Stimulated activated CD8-positive, alpha-beta memory T cell treated with anti-CD3 and anti-CD28 coated beads, Interleukin-12 subunit alpha, Interleukin-12 subunit beta, amount 100 ng/mL, for 4 hours (primary cell): Measurements from ENCODE around the gene TRAPPC2L.

Source experiments
- DNase-seq: peaks from one replicate; pipeline ENCODE4 v3.0.0-alpha.2; 2020; ENCODE audit warnings: low read depth

The TRAPPC2L gene

DNA sequence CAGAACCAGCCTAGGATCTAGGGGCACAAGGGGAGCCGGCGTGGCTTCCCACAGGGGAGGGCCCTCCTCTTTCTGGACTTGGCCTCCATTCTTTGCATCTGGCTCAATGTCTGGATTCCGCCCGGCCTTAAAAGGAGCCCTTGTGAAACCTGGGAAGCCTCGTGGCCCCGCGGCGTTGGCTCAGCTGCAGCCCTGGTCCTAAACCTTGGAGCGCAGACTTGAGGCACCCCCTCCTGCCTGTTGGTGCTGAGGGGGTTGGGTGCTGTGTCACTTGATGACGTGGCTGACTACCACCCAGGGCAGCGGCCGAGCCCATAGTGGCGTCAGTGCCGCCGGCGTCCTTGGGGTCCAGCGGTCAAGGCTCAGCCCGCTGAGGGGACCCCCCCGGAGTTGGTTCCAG lies 4.4 kb downstream of the TRAPPC2L start:
- no peak for DNase-seq

- DNase-seq: no peak
Measured at GRCh38 chr16:88862968-88863367, 6.0 kb downstream of the TRAPPC2L start.

DNA sequence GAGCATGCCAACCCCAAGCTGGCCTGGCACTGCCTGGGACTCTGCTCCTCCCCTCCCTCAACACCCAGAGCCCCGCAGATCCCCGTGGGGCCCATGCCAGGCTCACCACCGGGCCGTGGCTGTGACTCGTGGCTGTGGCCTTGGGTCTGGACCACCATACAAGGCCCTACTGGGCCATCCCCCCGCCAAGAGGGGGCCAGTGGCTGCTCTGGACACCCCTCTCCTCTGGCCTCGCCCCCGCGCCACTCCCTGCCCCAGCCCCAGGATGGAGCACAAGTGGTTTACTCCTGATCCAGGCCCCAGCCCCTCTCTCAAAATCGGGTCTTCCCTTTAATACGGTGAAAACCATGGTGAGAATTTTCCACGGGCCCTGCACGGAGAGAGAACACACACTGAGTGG lies 6.5 kb downstream of the TRAPPC2L start:
- DNase-seq: no peak

DNA sequence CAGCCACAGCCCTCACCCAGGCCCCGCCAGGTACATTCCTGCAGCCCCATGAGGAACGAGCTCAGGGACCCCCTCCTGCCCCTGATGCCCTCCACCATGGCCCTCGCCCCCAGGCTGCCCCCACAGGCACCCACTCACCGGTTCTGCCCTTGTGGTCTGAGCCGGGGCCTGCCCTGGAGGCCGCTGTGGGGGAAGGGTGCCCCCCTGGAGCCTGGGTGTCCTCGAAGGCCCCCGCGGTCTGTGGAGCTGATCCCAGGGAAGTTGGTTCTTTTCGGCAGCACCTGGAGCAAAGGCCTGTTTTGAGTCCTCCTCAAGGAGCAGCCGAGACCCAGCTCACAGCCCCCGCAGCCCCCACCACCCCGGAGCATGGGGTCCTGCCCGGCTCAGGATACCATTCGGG lies 7.2 kb downstream of the TRAPPC2L start:
- DNase-seq: no peak

GRCh38 chr16:88864521-88864920 lies 7.6 kb downstream of the TRAPPC2L start:
- DNase-seq: no peak

DNA sequence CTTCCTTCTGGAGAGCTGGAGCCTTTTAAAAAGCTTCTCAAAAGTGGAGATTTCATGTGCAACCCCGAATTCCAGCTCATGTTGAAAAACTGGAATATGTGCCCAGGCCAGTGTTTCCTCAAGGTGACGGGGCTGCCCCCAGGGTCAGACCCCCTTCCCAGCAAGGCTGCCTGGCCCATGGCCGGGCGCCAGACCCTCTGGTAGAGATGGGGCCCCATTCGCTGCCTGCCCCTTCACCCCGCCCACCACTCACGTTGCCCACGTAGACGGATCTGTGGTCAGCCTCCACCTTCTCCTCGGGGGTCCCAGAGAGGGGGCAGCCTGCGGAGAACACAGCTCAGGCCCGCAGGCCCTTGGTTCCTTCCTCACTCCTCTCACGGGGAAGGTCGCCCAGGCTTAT lies 8.4 kb downstream of the TRAPPC2L start:
- no peak for DNase-seq

DNA sequence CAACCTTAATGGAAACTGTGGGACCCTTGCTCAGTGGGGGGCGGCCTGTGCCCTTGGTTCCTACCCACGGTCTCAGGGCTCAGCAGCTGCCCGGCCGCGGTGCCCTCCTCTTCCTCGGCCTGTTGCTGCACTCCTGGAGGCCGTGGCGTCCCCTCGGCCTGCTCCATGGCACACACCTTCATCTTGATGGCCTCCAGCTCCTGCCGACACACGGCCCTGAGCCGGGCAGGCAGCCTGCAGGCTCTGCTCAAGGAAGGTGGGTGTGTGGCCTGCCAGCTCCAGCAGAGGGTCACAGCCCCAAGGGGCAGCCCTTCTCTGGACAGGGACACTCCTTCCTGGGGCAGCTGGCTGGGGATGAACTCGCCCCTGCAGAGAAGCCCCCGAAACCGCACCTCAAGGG lies 8.8 kb downstream of the TRAPPC2L start:
- DNase-seq: no peak

DNA sequence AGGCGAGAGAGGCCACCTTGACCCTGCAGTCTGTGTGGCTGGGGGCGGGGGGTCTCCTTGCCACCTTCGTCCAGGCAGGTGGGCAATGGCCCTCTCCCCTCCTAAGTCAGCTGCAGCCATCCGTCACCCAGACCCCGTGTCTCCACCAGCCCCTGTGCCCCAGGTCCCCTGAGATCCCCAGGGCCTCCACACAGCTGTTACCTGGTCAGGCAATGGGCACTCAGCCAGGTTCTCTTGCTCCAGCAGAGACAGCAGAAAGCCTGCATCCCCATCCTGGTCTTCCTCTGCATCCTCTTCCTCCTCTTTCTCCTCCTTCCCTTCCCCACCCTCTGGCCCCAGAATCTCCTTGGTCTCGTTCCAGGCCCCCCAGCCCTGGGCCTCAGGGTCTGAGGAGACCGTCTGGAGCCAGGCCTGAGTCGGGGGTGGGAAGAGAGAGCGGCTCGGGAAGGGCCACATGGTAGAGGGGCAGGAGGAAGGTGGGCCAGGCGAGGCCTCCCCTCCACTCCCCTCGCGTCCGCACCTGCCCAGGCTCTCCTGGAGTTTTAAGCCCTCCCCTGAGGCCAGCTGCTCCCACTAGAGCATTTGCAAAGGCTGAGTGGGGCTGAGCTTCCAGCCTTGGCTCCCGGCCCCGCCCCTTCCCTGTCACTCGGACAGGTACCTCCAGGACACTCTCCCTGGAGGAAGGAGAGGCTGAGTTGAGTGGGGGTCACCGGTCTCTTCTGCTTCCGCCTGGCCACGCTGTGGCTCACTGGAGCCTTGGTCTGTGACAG lies 9.4 kb downstream of the TRAPPC2L start, which contains the start of gene PABPN1L:
PABPN1L (minus strand) TSS at position 510 of the 770 bp plus-strand sequence; CDS start at position 456, 54 bp downstream.
- no peak for DNase-seq

GRCh38 chr16:88867581-88868246 lies 10.8 kb downstream of the TRAPPC2L start:
- DNase-seq: no peak

GRCh38 chr16:88868974-88869672 lies 12.2 kb downstream of the TRAPPC2L start:
- DNase-seq: no peak

- no peak for DNase-seq
Measured at GRCh38 chr16:88869673-88869980, 12.7 kb downstream of the TRAPPC2L start.

DNA sequence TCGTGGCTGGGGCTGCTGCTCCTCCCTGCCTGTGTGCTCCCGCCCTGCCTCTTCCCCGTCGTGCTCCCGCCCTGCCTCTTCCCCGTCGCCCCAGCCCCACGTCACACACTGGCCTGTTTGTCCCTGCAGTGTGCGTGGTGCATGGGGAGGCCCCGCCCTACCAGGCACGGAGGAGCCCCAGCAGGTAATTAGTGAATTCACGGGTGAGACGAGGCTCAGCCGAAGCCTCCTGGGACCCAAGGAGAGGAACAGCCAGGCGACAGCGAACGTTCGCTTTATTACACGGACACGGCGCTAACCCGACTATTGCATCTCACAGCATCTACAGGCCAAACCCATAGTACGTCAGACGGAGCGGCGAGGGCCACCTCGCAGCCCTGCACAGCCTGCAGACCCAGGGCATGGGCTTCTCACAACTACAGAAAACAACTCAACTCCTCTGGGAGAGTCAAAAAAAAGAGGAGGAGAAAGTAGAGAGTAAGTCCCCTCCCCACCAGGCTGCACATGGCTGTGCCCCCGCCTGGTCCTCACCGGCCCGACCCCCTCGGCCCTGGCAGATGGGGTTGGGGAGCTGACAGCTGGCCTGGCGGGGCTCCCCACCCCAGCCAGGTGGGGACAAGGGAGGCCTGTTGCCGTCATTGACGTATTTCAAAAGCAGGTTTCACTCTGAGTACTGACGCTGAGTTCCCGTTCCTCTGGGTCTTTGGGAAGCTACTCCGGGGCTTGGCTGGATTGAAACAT lies 13.9 kb downstream of the TRAPPC2L start:
- DNase-seq: no peak

DNA sequence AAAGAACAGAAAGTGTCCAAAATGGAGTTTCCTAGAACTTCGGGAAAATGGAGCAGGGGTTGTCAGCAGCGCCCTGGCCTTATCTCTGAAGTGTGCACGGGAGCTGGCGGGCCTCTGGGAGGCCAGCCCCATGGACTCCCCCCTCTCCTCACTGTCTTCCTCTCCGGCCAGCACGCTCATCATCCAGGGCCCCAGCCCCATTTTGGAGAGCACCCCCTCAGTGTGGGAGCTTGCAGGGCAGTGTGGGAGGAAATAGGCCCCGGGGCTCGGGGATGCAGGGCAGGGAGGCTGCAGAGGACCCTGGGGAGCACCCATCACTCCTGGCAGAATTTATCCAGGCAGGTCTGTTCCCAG lies 14.4 kb downstream of the TRAPPC2L start:
- no peak for DNase-seq

DNA sequence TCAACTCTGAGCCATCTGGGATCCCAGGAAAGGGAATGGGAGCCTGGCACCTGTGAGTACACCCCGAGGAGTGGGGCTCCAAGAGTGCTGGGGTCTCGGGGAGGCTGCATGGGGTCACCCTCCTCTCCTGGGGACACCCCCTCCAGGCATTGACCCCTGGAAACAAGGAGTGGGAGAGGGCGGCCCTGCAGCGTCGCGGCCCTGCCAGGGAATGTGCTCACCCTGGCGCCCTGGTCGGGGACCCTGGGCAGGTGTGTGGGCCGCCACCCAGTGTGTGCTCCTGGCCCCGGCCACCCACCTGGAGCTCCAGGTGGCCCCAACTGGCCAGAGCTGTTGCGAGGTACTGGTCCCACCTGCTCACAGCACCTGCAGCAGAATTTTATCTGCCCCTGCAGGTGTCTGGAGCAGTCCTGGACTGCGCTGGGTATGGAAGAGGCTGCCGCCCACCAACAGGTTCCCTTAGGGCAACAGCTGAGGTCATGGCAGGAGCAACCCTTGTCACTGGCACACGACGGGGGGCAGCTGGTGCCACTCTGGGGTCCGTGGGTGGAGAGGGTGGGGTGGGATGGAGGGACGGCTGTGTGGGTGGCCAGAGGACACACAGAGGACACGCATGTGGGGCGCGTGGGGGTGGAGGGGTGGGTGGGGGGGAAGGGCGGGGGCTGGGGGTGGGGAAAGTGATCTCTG lies 14.9 kb downstream of the TRAPPC2L start:
- no peak for DNase-seq

DNA sequence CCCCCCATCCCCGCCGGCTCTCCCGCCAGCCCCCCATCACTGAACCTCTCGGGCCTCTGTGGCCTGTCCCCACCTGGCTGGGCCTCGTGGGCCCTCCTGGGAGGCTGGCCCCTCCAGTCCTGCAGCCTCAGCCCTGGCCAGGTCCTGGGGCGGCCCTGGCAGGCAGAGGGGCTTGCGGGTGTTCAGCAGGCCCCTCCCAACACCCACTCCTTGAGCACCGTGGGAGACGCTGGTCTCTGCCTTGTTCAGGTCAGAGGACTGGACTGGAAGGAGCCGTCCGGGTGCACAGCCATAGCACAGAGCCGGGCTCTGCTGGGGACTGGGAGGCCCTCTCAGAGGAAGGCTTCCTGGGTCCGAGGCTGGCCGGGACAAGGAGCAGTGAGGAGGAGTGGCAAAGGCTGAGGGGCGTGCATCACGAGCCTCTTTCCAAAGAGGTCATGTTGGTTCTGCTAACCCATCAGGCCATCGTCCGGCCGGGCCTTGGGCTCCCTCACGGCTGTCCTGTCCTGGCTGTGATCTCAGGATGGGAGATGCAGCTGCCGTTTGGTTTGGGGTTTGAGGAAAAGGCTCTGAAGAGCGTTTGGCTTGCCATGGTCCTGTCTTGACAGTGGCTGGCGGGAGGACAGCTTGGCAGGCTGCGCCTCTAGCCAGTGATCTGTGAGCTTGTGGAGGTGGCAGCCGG lies 15.9 kb downstream of the TRAPPC2L start:
- no peak for DNase-seq

- no peak for DNase-seq
Measured at GRCh38 chr16:88874938-88875599, 18.1 kb downstream of the TRAPPC2L start.

- DNase-seq: no peak
Measured at GRCh38 chr16:88875703-88876234, 18.8 kb downstream of the TRAPPC2L start.

DNA sequence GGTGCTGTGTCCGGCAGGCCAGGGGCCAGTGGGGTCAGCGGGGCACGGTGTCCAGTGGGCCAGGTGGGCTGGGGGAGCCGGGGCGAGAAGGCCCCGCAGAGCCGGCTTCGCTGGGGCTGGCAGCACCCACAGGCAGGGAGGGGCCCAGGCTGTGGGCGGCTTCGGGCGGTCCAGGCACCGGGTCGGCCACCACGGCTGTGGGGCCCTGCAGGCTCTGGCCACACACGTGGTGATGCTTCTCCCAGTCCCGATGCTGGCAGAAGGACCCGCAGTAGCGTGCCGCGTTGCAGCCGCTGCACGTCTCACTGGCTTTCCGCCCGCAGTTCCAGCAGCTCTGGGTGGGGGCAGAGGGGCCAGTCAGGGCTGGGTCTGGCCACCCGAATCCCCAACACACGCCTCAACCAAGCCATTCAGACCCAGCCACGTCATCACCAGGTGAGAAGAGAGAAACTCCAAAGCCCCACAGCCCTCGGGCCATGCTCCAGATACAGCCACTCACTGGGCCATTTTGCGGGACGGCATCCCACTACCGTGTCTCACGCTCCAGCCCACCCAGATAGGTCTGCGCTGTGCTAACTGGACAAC lies 20.1 kb downstream of the TRAPPC2L start:
- no peak for DNase-seq

DNA sequence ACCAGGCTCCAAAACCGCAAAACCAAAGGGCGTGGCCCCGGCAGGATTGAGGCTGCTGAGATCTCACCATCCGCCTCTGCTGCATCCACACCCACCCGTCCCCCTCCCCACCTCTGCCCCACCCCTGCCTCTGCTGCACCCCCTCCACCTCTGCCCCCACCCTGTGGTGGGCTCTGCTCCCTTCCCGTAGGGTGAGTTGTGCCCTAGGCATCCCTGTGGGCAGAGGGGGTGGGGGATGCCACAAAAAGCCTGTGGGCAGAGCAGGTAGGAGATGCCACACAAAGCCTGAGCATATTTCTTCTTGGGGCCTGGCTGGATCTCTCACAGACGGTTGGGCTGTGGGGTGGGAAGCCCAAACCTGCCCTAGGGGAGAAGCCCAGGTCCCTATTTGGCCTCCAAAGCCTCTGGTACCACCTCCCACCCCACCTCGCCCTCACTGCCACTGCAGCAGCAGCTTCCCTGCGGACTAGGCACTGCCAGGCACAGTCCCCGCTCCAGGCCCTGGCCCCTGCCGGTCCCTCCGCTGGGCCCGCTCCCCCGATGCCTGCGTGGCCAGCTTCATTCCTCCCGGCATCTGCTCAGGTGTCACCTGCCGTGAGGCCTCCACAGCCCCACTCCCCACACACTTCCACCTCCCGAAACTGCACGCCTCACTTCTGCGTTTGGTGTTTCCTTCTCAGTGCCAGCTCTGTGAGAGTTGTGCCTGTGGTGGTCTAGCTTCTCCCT lies 20.8 kb downstream of the TRAPPC2L start:
- DNase-seq: no peak

DNA sequence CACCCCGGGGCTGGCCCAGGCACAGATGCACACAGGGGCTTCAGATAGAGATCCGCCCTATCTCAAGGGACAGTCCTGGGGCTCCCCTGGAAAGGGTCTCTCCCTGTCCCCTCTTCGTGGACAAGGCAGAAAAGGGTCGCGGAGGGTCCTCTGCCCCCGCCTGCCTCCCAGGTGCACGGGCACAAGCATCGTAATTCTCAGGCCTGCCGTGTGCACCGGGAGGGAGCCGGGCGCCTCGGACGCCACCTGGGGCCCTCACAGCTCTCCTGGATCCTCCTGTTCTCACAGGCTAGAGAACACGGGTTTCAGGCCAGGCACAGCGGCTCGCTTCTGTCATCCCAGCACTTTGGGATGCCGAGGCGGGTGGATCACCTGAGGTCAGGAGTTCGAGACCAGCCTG lies 21.4 kb downstream of the TRAPPC2L start:
- no peak for DNase-seq
